WI38 (cell line): Measurements from ENCODE around the gene SZT2.
A peak's percentile ranks its signal among the peaks of the same experiment; 100 is the strongest.

Experiments
- H3K4me3 ChIP-seq: 2 replicates; pipeline ENCODE4 v1.5.1; 2011; ENCODE audit warnings: low read depth, mild to moderate bottlenecking, control low read depth, low read length
- CTCF ChIP-seq: IDR thresholded peaks from 2 replicates; pipeline ENCODE4 v1.5.1; 2012; ENCODE audit warnings: low read depth, mild to moderate bottlenecking, control low read depth, low read length

The SZT2 gene

GRCh38 chr1:43464681-43465504 is 75.2 kb downstream of the SZT2 start:
- H3K4me3 ChIP-seq = no peak overlapping the region
- TF ChIP-seq CTCF = no peak

GRCh38 chr1:43465505-43466067 is 75.9 kb downstream of the SZT2 start:
- no peak for TF ChIP-seq CTCF
- no peak overlapping the region for H3K4me3 ChIP-seq

DNA sequence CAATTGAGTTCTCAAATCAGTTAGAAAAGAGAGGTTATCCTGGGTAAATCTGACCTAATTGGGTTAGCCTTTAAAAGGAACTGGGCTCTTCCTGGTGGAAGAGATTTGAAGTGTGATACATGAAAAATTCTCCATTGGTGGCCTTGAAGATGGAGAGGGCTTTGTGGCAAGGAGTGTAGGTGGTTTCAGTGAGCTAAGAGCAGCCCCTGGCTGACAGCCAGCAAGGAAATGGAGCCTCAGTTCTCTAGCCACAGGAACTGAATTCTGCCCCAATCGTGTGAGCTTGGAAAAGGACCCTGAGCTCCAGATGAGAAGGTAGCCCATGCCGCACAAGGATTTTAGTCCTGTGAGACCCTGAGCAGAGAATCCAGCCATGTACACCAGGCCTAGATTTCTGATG is 76.7 kb downstream of the SZT2 start:
- no peak for TF ChIP-seq CTCF
- no peak overlapping the region for H3K4me3 ChIP-seq

DNA sequence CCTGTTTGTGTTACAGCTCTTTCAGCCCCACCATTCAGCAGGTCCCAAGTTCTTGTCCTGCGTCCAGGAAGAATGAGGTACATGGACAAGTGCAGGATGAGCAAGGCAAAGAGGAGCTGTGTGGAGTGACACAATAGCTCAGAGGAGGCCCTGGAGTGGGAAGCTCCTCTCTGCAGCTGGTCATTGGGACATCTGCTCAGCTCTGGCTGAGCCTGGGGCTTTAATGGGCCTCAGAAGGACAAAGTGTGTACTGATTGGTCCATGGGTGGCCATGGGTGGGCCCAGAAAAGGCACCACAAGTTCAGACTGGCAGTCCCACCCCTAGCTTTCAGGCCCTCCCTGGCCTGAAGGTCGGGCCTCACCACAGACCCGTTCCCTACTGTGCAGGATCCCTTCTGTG is 78.7 kb downstream of the SZT2 start:
- H3K4me3 ChIP-seq = no peak overlapping the region
- TF ChIP-seq CTCF = no peak

- no peak overlapping the region for H3K4me3 ChIP-seq
- TF ChIP-seq CTCF = no peak
These were observed 80.2 kb downstream of the SZT2 start for GRCh38 chr1:43469932-43470331.

DNA sequence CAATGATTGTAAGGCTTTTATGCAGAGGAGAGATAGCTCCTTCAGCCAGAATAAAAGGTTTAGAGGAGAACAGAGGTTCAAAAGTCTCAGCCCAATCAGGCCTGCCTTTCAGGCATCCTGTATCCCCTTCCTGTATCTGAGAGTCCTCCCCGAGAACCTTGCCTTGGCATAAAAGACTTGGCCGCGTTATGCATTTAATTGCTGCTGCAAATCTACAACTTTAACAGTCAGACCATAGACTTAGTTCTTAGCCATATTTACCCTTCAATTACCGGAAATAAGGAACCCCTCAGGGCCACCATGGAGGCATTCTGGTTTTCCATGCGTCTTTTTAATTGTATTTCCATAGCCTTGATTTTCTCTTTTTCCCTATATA is 82.4 kb downstream of the SZT2 start:
- H3K4me3 ChIP-seq = no peak overlapping the region
- TF ChIP-seq CTCF = no peak

DNA sequence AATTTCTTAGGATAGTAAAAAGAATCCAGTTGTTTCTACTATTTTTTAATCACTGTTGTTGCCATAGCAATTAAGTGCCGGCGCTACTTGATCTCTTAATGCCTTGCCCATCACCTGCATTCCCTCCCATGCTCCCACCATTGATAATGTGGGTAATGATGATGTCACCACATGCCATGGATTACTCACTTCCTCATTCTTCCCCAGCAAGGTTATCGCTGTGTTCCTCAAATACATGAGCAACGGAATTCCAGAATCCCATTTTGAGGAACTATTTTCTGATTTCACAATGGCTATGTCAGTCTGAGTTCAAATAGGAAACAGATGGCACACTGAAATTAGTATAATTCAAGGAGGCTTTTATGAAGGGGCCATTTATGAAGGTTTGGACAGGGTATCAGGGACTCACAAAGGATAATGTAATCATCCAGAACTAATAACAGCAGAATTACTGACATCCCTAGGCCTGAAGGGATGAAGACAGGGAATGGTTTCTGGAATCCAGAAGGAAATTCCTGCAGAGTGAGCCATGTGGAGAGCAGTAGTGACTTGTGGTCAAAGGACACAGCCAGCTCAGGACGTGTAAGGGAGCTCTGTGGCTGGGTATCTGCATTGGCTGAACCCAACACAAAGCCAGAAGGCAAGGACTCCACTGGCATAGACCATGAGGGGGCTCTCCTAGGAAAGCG is 82.9 kb downstream of the SZT2 start:
- peak overlapping the region; percentile 25 for H3K4me3 ChIP-seq
